Choroid plexus epithelial cell (primary cell): ENCODE results near the gene LRPAP1.

Experiments used
- DNase-seq: peaks from one replicate; pipeline ENCODE4 v3.0.0-alpha.2; 2010; ENCODE audit warnings: low read depth
- H3K4me3 ChIP-seq: 2 replicates; pipeline ENCODE4 v1.5.1; 2011; ENCODE audit warnings: low read depth, mild to moderate bottlenecking, control low read depth, low read length, moderate library complexity
- TF ChIP-seq, protein P1 (sequence below): conservative IDR thresholded peaks from 2 replicates; pipeline ENCODE4 v1.5.1; 2011; ENCODE audit warnings: low read depth, mild to moderate bottlenecking, control low read depth, inconsistent platforms, low read length, moderate library complexity

The LRPAP1 gene

DNA sequence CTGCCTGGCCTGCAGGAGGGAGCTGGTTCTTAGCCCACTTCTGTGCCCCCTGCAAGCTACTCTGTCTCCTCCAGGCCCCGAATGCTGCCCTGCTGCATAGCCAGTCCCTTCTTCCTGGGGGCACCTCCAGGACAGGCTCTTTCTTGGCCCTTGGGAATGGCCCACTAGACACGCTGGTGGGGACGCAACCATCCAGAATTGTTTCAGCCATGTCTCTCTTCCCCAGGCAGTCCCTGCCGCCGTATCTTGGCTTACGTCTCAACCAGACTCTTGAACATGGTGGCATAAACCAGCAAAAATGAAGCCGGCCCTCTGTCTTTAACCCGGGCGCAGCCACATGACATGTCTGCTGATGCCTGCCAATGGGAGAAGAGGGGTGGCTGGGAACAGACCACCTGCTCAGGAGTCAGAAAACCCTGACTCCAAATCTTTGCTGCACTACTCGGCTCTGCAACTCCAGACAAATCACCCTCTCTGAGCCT is 9.0 kb downstream of the LRPAP1 start:
- no peak for DNase-seq
- no peak overlapping the region for H3K4me3 ChIP-seq
- TF ChIP-seq, protein P1, sequence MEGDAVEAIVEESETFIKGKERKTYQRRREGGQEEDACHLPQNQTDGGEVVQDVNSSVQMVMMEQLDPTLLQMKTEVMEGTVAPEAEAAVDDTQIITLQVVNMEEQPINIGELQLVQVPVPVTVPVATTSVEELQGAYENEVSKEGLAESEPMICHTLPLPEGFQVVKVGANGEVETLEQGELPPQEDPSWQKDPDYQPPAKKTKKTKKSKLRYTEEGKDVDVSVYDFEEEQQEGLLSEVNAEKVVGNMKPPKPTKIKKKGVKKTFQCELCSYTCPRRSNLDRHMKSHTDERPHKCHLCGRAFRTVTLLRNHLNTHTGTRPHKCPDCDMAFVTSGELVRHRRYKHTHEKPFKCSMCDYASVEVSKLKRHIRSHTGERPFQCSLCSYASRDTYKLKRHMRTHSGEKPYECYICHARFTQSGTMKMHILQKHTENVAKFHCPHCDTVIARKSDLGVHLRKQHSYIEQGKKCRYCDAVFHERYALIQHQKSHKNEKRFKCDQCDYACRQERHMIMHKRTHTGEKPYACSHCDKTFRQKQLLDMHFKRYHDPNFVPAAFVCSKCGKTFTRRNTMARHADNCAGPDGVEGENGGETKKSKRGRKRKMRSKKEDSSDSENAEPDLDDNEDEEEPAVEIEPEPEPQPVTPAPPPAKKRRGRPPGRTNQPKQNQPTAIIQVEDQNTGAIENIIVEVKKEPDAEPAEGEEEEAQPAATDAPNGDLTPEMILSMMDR, result no peak

DNA sequence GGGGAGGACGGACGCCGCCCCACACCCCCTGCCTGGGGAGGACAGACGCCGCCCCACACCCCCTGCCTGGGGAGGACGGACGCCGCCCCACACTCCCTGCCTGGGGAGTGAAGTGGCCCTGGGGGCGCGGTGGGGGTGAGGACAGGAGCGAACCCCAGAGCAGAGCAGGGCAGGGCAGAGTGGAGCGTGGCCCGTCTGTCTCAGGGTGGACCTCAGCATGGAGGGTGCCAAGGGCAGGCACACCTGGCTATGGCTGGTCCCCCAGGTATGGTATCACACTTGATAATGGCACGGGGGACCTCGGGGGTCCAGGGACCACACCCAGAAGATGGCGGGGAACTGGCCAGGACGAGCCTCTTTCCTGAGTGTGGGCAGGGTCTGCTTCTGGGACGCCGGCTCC is 9.6 kb downstream of the LRPAP1 start:
- TF ChIP-seq, protein P1, result no peak
- no peak overlapping the region for H3K4me3 ChIP-seq
- no peak for DNase-seq

DNA sequence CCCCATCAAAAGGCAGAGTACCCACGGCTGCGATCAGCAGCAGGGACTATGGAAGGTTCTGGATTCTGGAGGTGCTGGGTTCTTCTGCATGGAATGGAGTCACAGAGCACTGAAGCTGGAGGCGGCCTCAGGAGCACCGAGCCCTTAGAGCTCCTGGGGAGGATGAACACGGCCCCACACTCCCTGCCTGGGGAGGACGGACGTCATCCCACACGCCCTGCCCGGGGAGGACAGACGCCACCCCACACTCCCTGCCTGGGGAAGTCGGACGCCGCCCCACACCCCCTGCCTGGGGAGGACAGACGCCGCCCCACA is 9.9 kb downstream of the LRPAP1 start:
- no peak for DNase-seq
- TF ChIP-seq, protein P1, result no peak
- H3K4me3 ChIP-seq, result no peak overlapping the region

DNA sequence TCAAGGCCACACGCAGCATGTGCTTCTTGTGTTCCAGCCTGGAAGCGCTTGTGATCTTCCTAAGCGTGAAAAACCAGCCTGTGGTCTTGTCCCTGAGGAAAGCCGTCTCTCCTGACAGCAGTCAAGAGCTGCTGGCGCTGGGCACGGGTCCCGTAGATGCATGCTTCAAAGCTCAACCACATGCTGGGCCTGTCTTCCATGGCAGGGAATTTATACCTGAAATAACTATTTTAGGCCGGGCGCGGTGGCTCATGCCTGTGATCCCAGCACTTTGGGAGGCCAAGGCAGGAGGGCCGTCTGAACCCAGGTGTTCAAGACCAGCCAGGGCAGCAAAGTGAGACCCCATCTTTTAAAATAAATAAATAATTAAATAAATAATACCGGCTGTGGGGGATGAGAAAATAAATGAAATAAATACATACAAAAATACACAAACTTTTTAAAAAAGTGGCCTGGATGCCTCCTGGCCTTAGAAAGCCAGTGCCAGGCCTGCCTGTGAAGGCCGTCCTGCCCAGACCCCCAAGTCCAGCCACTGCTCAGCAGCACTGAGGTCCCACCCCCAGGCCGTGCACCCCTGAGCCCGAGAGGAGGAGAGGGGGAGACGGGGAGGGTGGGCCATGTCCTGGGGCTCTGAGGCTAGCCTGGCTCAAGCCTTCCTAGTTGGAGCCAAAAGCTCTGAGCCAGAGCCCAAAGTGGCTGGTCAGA is 10.4 kb downstream of the LRPAP1 start:
- no peak for DNase-seq
- TF ChIP-seq, protein P1, result no peak
- H3K4me3 ChIP-seq, result no peak overlapping the region

DNA sequence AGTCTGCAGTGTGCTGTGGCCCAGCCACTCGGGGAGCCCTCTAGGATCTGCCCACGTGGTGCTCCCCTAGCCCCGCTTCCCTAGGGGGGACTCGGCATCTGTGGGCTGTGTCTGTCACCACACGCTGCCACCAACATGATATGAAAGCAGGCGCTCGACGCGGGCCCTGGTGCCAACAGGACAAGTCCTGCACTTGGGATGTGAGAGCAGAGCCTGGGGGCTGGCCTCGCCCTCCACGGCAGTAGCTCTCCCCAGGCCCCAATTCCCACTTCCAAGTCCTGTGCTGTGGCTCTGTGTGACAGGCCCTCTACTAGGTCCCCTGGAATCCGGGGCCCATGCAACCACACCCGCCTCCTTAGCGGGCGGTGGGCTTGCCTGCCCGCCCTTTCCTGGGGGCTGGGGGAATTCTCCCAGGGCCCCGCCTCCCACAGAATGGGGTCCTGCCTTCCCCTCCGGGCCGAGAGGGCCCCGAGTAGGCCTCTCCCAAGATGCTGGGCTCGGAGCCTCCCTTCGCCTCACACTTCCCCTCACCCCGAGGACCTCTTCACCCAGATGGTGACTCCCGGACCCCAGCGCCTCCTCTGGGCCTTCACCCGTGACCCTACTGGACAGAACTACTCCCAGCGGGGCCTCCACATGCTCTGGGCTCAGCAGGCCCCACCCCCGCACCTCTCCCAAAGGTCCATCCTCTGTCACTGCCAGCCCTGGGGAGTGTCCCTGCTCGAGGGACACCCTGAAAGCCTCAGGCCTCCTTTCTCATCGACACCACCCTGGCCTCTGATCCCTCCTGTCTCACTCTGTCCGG is 11.2 kb downstream of the LRPAP1 start:
- TF ChIP-seq, protein P1, result no peak
- DNase-seq, result no peak
- no peak overlapping the region for H3K4me3 ChIP-seq

DNA sequence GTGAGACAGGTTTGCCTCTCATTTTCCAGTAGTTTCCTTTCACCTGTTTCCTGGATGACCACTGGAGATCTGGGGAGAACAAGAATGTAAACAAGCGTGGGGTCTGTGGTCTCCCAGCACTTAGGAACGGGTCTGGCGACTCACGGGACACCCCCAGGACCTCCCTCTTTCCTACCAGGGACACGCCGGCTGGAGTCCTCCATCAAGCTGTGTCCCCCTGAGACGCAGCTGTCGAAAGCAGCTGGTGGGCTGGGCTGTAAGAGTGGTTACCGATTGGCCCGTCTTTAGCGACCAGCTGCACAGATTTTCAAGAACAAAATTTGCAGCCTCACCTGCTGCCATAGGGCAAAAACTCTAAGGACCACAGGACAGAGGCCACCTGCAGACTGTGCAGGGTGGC is 11.9 kb downstream of the LRPAP1 start:
- TF ChIP-seq, protein P1, result no peak
- no peak for DNase-seq
- no peak overlapping the region for H3K4me3 ChIP-seq
